Natural killer cell (primary cell): ENCODE data around the gene PEPD. TPM values are rescaled to one million over a fixed set of nuclear protein-coding genes. Genes with fewer than 3 reads are reported as not detected.

Experiments
- ATAC-seq, 3 donors: fragments of 150-1000 bp in 2 of 3; fragments of 200-7000 bp in 1 of 3; cut with Tn5 transposase; 1 replicate in 1 of 3; 2 replicates in 2 of 3; pipeline ENCODE4 v1.10.0; 2021; ENCODE audit warnings: mild to moderate bottlenecking in 2 of 3, moderate library complexity in 2 of 3
- DNase-seq, 2 donors: peaks; one replicate each; pipeline versions ENCODE4 v3.0.0 to v3.0.0-alpha.2; 2013 to 2021; ENCODE audit warnings: mixed read lengths in 1 of 2
- H3K27ac ChIP-seq: one replicate; pipeline ENCODE4 v1.5.1; 2013; ENCODE audit warnings: mild to moderate bottlenecking, low read length
- H3K27me3 ChIP-seq: one replicate; pipeline ENCODE4 v1.6.1; 2013; ENCODE audit warnings: low read length; ENCODE audit not compliant: control insufficient read depth, insufficient read depth
- H3K36me3 ChIP-seq: one replicate; pipeline ENCODE4 v1.6.1; 2013; ENCODE audit warnings: low read length; ENCODE audit not compliant: control insufficient read depth, insufficient read depth
- H3K4me1 ChIP-seq: one replicate; pipeline ENCODE4 v1.6.1; 2013; ENCODE audit warnings: low read length; ENCODE audit not compliant: control insufficient read depth, insufficient read depth
- H3K4me3 ChIP-seq: one replicate; pipeline ENCODE4 v1.5.1; 2013; ENCODE audit warnings: low read length
- H3K9me3 ChIP-seq: one replicate; pipeline ENCODE4 v1.6.1; 2013; ENCODE audit warnings: low read length; ENCODE audit not compliant: control insufficient read depth, insufficient read depth
- H3K27ac Mint-ChIP-seq, 2 donors: one replicate each; pipeline ENCODE4 v1.8.0; 2022; ENCODE audit warnings: mild to moderate bottlenecking in 2 of 2, mixed read lengths in 2 of 2, moderate library complexity in 1 of 2
- H3K27me3 Mint-ChIP-seq, 2 donors: one replicate each; pipeline ENCODE4 v1.8.0; 2022; ENCODE audit warnings: low read depth in 2 of 2, mixed read lengths in 2 of 2
- H3K36me3 Mint-ChIP-seq: one replicate; pipeline ENCODE4 v1.8.0; 2022; ENCODE audit warnings: mixed read lengths
- H3K4me1 Mint-ChIP-seq, 2 donors: one replicate each; pipeline ENCODE4 v1.8.0; 2022; ENCODE audit warnings: mixed read lengths in 2 of 2
- H3K4me3 Mint-ChIP-seq: one replicate; pipeline ENCODE4 v1.8.0; 2022; ENCODE audit warnings: mild to moderate bottlenecking, moderate library complexity, mixed read lengths
- H3K9me3 Mint-ChIP-seq, 2 donors: one replicate each; pipeline ENCODE4 v1.8.0; 2022; ENCODE audit warnings: mixed read lengths in 2 of 2
- CTCF ChIP-seq: fragments of 200-600 bp; IDR thresholded peaks from one replicate; pipeline ENCODE4 v1.8.0; 2022; ENCODE audit warnings: antibody characterized with exemption
- WGBS: methylation state at CpG from one replicate; pipeline ENCODE4 v1.1.7; 2013; ENCODE audit warnings: missing lambda C conversion rate; ENCODE audit not compliant: insufficient coverage; 5-methylcytosine and 5-hydroxymethylcytosine counted together
- intact Hi-C: fragments of 100-400 bp; cut with micrococcal nuclease; formaldehyde crosslinking; loops from one replicate; pipeline ENCODE4 v1.14.2; 2022
- total RNA-seq, 4 donors: library from RNA; stranded (reverse); fragments of 120-200 nt in 1 of 4; gene quantifications; one replicate each; pipeline versions ENCODE4 v1.2.3 to v1.2.4, GENCODE V29; 2013 to 2022

PEPD gene
- total RNA-seq, 3 donors from 2014 or later (not counting 1 experiment from before 2014, with no cell fraction given): 33.9 to 42.2 (median 40.9) TPM

DNA sequence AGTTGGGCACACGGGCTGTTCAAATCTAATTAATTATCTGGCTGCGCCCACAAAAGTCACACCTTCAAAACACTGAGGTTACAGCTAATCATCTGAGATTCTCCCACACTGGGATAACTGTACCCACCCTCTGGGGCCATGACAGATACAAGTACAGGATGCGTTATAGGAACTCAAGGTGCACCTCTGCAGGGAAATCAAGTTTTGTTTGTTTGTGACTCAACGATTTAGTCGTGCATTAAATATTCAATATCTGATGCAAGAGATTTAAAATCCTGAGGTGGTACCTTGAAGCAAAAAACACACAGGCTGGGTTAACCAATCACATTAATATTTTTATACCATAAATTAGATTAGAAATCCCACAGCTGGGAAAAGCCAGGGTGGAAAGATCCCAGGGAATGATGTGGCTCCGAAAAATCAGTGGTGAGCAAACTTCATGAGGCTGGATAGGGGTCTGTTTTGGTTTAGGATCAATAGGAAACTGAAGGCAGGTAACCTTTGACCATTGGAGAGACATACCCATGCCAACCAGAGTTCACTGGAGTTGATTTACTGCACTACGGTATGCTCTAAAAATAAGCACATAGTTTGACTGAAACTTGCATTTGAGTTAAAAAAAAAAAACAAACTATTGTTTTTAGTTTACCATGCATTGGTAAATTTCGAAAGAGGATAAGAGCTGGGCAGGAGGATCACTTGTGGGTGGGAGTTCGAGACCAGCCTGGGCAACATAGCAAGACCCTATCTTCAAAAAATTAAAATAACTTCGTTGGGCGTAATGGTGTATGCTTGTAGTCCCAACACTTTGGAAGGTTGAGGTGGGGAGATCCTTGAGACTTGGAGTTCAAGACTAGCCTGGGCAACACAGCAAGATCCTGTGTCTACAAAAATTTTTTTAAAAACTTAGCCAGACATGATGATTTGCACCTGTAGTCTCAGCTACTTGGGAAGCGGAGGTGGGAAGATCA is 172.0 kb downstream of the PEPD start:
- Mint-ChIP-seq H3K4me3 (no peak overlapping the region), H3K27me3 (peaks cover 11 to 25% of the 10 kb centered on the region in 2 donors), H3K9me3 (no peaks in the 10 kb centered on the region), H3K36me3 (no peaks in the 10 kb centered on the region), H3K27ac (no peak overlapping the region), H3K4me1 (no peaks in the 10 kb centered on the region)
- DNase-seq: no peak
- intact Hi-C loops: no loop called here
- Histone ChIP-seq H3K27me3 (no peaks in the 10 kb centered on the region), H3K36me3 (no peaks in the 10 kb centered on the region), H3K4me1 (no peaks in the 10 kb centered on the region), H3K27ac (no peak overlapping the region), H3K4me3 (no peak overlapping the region), H3K9me3 (no peaks in the 10 kb centered on the region)
- ATAC-seq: no peak
- WGBS: 80% methylated on average over 12 of the region's 12 CpGs
- TF ChIP-seq CTCF: no peak

DNA sequence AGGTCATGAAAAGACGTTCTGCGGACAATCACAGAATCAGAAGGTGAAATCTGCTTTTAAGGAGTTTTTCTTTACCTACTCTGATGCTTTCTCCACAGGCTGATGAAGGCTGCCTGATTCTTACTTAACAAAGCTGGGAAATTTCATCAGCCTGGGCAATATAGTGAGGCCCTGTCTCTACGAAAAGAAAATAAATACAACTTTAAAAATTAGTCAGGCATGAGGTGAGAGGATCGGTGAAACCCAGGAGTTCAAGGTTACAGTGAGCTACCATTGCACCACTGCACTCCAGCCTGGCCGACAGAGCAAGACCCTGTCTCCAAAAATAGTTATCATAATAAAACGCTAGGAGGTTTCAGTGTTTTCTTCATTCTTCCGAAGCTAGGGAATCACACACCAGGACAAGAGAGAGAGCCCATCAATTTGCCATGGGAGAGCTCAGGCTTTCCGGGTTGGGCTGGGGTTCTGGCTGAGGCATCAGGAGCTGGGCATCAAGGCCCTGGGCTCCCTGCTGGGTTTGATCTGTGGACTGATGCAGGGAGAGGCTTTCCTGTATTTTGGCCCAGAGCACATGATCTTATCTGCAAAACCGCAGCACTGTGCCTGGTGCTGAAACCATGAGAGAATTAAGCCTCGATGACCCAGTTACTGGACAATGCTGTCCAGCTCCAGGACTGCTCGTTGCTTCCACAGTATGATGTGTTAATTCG is 173.1 kb downstream of the PEPD start:
- Histone ChIP-seq H3K27me3 (no peaks in the 10 kb centered on the region), H3K36me3 (no peaks in the 10 kb centered on the region), H3K9me3 (no peaks in the 10 kb centered on the region), H3K4me3 (no peak overlapping the region), H3K4me1 (no peaks in the 10 kb centered on the region), H3K27ac (no peak overlapping the region)
- Mint-ChIP-seq H3K9me3 (no peaks in the 10 kb centered on the region), H3K27me3 (peaks cover 15 to 36% of the 10 kb centered on the region in 2 donors), H3K27ac (no peak overlapping the region), H3K4me3 (no peak overlapping the region), H3K36me3 (no peaks in the 10 kb centered on the region), H3K4me1 (no peaks in the 10 kb centered on the region)
- no peak for DNase-seq
- intact Hi-C loops: no loop called here
- ATAC-seq: no peak
- WGBS: 72% methylated on average over 12 of the region's 12 CpGs
- TF ChIP-seq CTCF: no peak

- H3K27me3 ChIP-seq: peaks cover 6% of the 10 kb centered on the region
- no peak for TF ChIP-seq CTCF
- Mint-ChIP-seq H3K4me3 (no peak overlapping the region), H3K27me3 (peaks cover 15 to 44% of the 10 kb centered on the region in 2 donors), H3K36me3 (no peaks in the 10 kb centered on the region), H3K4me1 (no peaks in the 10 kb centered on the region), H3K9me3 (no peaks in the 10 kb centered on the region), H3K27ac (no peak overlapping the region)
- ATAC-seq (no peak), DNase-seq (no peak)
- no peak overlapping the region for H3K27ac ChIP-seq
- no peaks in the 10 kb centered on the region for H3K36me3 ChIP-seq
- WGBS: 89% methylated on average over 10 of the region's 10 CpGs
- H3K9me3 ChIP-seq: no peaks in the 10 kb centered on the region
- intact Hi-C loops: no loop called here
- H3K4me1 ChIP-seq: no peaks in the 10 kb centered on the region
- no peak overlapping the region for H3K4me3 ChIP-seq
These were observed 174.3 kb downstream of the PEPD start for GRCh38 chr19:33347300-33347699.
